Activated CD4-positive, alpha-beta memory T cell treated with anti-CD3 and anti-CD28 coated beads, Interleukin-2, amount 10 ng/mL, durations not matched to agents 7 days and 5 days (primary cell): ENCODE measurements around the gene CCDC149. TPM values are rescaled to one million over a fixed set of nuclear protein-coding genes. Genes with fewer than 3 reads are reported as not detected.

Experiments used
- CTCF ChIA-PET: fragments of 350-600 bp; sonication (Branson Sonifier 250); formaldehyde crosslinking; loops from one replicate; lab custom pipeline; 2021; ENCODE audit warnings: antibody characterized with exemption, inconsistent platforms; lab: Charles Lee
- POLR2A ChIA-PET: fragments of 350-600 bp; sonication (Branson Sonifier 250); formaldehyde crosslinking; loops from one replicate; lab custom pipeline; 2021; ENCODE audit warnings: antibody characterized with exemption; lab: Charles Lee
- DNase-seq: peaks from one replicate; pipeline ENCODE4 v3.0.0-alpha.2; 2020
- H3K27ac Mint-ChIP-seq: one replicate; pipeline ENCODE4 v1.8.0; 2021; ENCODE audit warnings: mild to moderate bottlenecking, mixed read lengths
- H3K27me3 Mint-ChIP-seq: one replicate; pipeline ENCODE4 v1.8.0; 2021; ENCODE audit warnings: mixed read lengths
- H3K36me3 Mint-ChIP-seq: one replicate; pipeline ENCODE4 v1.8.0; 2021; ENCODE audit warnings: low read depth, mixed read lengths
- H3K4me1 Mint-ChIP-seq: one replicate; pipeline ENCODE4 v1.8.0; 2021; ENCODE audit warnings: mixed read lengths
- H3K4me3 Mint-ChIP-seq: one replicate; pipeline ENCODE4 v1.8.0; 2021; ENCODE audit warnings: mild to moderate bottlenecking, mixed read lengths
- H3K9me3 Mint-ChIP-seq: one replicate; pipeline ENCODE4 v1.8.0; 2021; ENCODE audit warnings: mixed read lengths
- total RNA-seq, 2 experiments: library from RNA; stranded (reverse); gene quantifications; one replicate each; pipeline ENCODE4 v1.2.3, GENCODE V29; 2021

Gene CCDC149
- total RNA-seq, 2 experiments from 2014 or later: not detected

GRCh38 chr4:24764345-24764744, 148.5 kb downstream of the CCDC149 start:
- DNase-seq: no peak
- no peaks in the 10 kb centered on the region for H3K36me3 Mint-ChIP-seq
- no peak overlapping the region for H3K27ac Mint-ChIP-seq
- ChIA-PET CTCF (no interaction called here), POLR2A (no interaction called here)
- H3K4me1 Mint-ChIP-seq: peaks cover 2% of the 10 kb centered on the region
- no peaks in the 10 kb centered on the region for H3K9me3 Mint-ChIP-seq
- no peak overlapping the region for H3K4me3 Mint-ChIP-seq
- H3K27me3 Mint-ChIP-seq: no peaks in the 10 kb centered on the region

GRCh38 chr4:24763631-24764297, 149.1 kb downstream of the CCDC149 start:
- H3K4me1 Mint-ChIP-seq: no peaks in the 10 kb centered on the region
- H3K27me3 Mint-ChIP-seq: no peaks in the 10 kb centered on the region
- H3K36me3 Mint-ChIP-seq: no peaks in the 10 kb centered on the region
- no peak overlapping the region for H3K27ac Mint-ChIP-seq
- no peaks in the 10 kb centered on the region for H3K9me3 Mint-ChIP-seq
- ChIA-PET CTCF (no interaction called here), POLR2A (no interaction called here)
- DNase-seq: no peak
- no peak overlapping the region for H3K4me3 Mint-ChIP-seq

Other genes starting within 250 kb of the CCDC149 start
- gene SOD3, start 117.5 kb downstream of the CCDC149 start, total RNA-seq: not detected
- not detected for gene LGI2, start 117.9 kb upstream of the CCDC149 start, total RNA-seq
- gene SEPSECS, start 247.4 kb upstream of the CCDC149 start, total RNA-seq: 10 to 100 TPM; 15.1 to 15.2 TPM